Middle frontal gyrus (tissue), 1 donor: ENCODE results near the gene TRPM1.
"Not testable (repeated sequence)": the region's sequence is repeated elsewhere in the genome, so short reads cannot be mapped to it uniquely, and the experiment has no call there.

Experiments
- DNase-seq: peaks from one replicate; pipeline ENCODE4 v3.0.0-alpha.2; 2015; ENCODE audit warnings: low spot score; ENCODE audit errors: extremely low spot score

Gene TRPM1

GRCh38 chr15:31125061-31125460 lies 23.5 kb upstream of the TRPM1 start:
- no peak for DNase-seq

- DNase-seq = no peak
Observed at GRCh38 chr15:31116423-31117030, 15.0 kb upstream of the TRPM1 start.

GRCh38 chr15:31111091-31111647 lies 9.6 kb upstream of the TRPM1 start:
- no peak for DNase-seq

- no peak for DNase-seq
Observed at GRCh38 chr15:31108836-31109235, 7.3 kb upstream of the TRPM1 start.

- DNase-seq = no peak
Observed at GRCh38 chr15:31106495-31107300, 5.2 kb upstream of the TRPM1 start.

GRCh38 chr15:31104003-31104402 lies 2.5 kb upstream of the TRPM1 start:
- DNase-seq = no peak

- no peak for DNase-seq
Observed at GRCh38 chr15:31102374-31103342, 1.1 kb upstream of the TRPM1 start.

GRCh38 chr15:31102039-31102321 lies 455 bp upstream of the TRPM1 start:
- DNase-seq = no peak

GRCh38 chr15:31100738-31101137 lies 787 bp downstream of the TRPM1 start:
- no peak for DNase-seq

GRCh38 chr15:31098953-31099740 lies 2.4 kb downstream of the TRPM1 start:
- no peak for DNase-seq

- DNase-seq = no peak
Observed at GRCh38 chr15:31098491-31098917, 3.0 kb downstream of the TRPM1 start.

- no peak for DNase-seq
Observed at GRCh38 chr15:31096563-31096962, 5.0 kb downstream of the TRPM1 start.

- DNase-seq = no peak
Observed at GRCh38 chr15:31091481-31091880, 10.0 kb downstream of the TRPM1 start.

- no peak for DNase-seq
Observed at GRCh38 chr15:31090766-31091165, 10.8 kb downstream of the TRPM1 start.

GRCh38 chr15:31089368-31090047 lies 12.0 kb downstream of the TRPM1 start:
- no peak for DNase-seq

GRCh38 chr15:31088672-31089367 lies 12.7 kb downstream of the TRPM1 start:
- no peak for DNase-seq

GRCh38 chr15:31088041-31088440 lies 13.5 kb downstream of the TRPM1 start:
- DNase-seq = not testable (repeated sequence)

GRCh38 chr15:31086344-31086743 lies 15.2 kb downstream of the TRPM1 start:
- DNase-seq = no peak

- DNase-seq = no peak
Observed at GRCh38 chr15:31085359-31085758, 16.2 kb downstream of the TRPM1 start.

GRCh38 chr15:31084176-31084575 lies 17.3 kb downstream of the TRPM1 start:
- DNase-seq = no peak
